H9 (cell line): ENCODE measurements around the gene GABRR3. TPM values are rescaled to one million over a fixed set of nuclear protein-coding genes. Genes with fewer than 3 reads are reported as not detected.

Experiments
- DNase-seq: peaks from one replicate; pipeline ENCODE4 v3.0.0-alpha.2; 2017
- H2AFZ ChIP-seq: one replicate; pipeline ENCODE4 v1.6.1; 2013; ENCODE audit warnings: mild to moderate bottlenecking, low read length, control low read depth, moderate library complexity
- H2AK5ac ChIP-seq: 2 replicates; pipeline ENCODE4 v1.6.1; 2013; ENCODE audit warnings: low read length, control low read depth, mixed read lengths; ENCODE audit not compliant: insufficient read length
- H2BK120ac ChIP-seq: one replicate; pipeline ENCODE4 v1.6.1; 2013; ENCODE audit warnings: low read depth, mild to moderate bottlenecking, low read length, control low read depth, inconsistent platforms; ENCODE audit not compliant: poor library complexity, severe bottlenecking
- H2BK12ac ChIP-seq: 2 replicates; pipeline ENCODE4 v1.6.1; 2013; ENCODE audit warnings: low read length, control low read depth, mixed read lengths, low read depth; ENCODE audit not compliant: insufficient read length
- H2BK15ac ChIP-seq: 2 replicates; pipeline ENCODE4 v1.6.1; 2013; ENCODE audit warnings: low read depth, low read length, control low read depth
- H2BK20ac ChIP-seq: one replicate; pipeline ENCODE4 v1.6.1; 2013; ENCODE audit warnings: low read depth, mild to moderate bottlenecking, low read length, control low read depth, inconsistent platforms; ENCODE audit not compliant: poor library complexity, severe bottlenecking
- H2BK5ac ChIP-seq: 2 replicates; pipeline ENCODE4 v1.6.1; 2013; ENCODE audit warnings: low read length, control low read depth, mixed read lengths; ENCODE audit not compliant: insufficient read length
- H3K14ac ChIP-seq: 2 replicates; pipeline ENCODE4 v1.6.1; 2013; ENCODE audit warnings: low read length, control low read depth; ENCODE audit not compliant: insufficient read depth
- H3K18ac ChIP-seq: 2 replicates; pipeline ENCODE4 v1.6.1; 2013; ENCODE audit warnings: low read depth, mild to moderate bottlenecking, mixed read lengths, low read length, control low read depth; ENCODE audit not compliant: insufficient read length
- H3K23ac ChIP-seq: 2 replicates; pipeline ENCODE4 v1.6.1; 2013; ENCODE audit warnings: low read length, control low read depth, mixed read lengths, low read depth; ENCODE audit not compliant: insufficient read length
- H3K23me2 ChIP-seq: 2 replicates; pipeline ENCODE4 v1.6.1; 2013; ENCODE audit warnings: low read depth, mild to moderate bottlenecking, mixed read lengths, low read length, control low read depth; ENCODE audit not compliant: insufficient read length, poor library complexity, severe bottlenecking
- H3K27ac ChIP-seq: 2 replicates; pipeline ENCODE4 v1.5.1; 2013; ENCODE audit warnings: low read length, control low read depth, mixed read lengths, low read depth; ENCODE audit not compliant: insufficient read length
- H3K27me3 ChIP-seq: 2 replicates; pipeline ENCODE4 v1.6.1; 2013; ENCODE audit warnings: low read length, control low read depth, inconsistent platforms; ENCODE audit not compliant: insufficient read depth
- H3K4ac ChIP-seq: 2 replicates; pipeline ENCODE4 v1.6.1; 2013; ENCODE audit warnings: low read depth, mild to moderate bottlenecking, control low read depth, inconsistent platforms, low read length, moderate library complexity
- H3K4me1 ChIP-seq: 2 replicates; pipeline ENCODE4 v1.6.1; 2013; ENCODE audit warnings: low read length, control low read depth, inconsistent platforms; ENCODE audit not compliant: insufficient read depth
- H3K4me2 ChIP-seq: 2 replicates; pipeline ENCODE4 v1.6.1; 2013; ENCODE audit warnings: low read length, control low read depth, mixed read lengths; ENCODE audit not compliant: insufficient read length, insufficient read depth
- H3K56ac ChIP-seq: 2 replicates; pipeline ENCODE4 v1.6.1; 2013; ENCODE audit warnings: low read depth, mild to moderate bottlenecking, mixed read lengths, low read length, control low read depth; ENCODE audit not compliant: insufficient read length
- H3K79me1 ChIP-seq: 2 replicates; pipeline ENCODE4 v1.6.1; 2013; ENCODE audit warnings: low read depth, mild to moderate bottlenecking, moderate library complexity, low read length, control low read depth, inconsistent platforms; ENCODE audit not compliant: insufficient read depth, poor library complexity, severe bottlenecking
- H3K79me2 ChIP-seq: 2 replicates; pipeline ENCODE4 v1.6.1; 2013; ENCODE audit warnings: low read length, control low read depth, inconsistent platforms; ENCODE audit not compliant: insufficient read depth
- H3K9ac ChIP-seq: 2 replicates; pipeline ENCODE4 v1.6.1; 2013; ENCODE audit warnings: low read length, control low read depth, mixed read lengths; ENCODE audit not compliant: insufficient read length; ENCODE audit errors: extremely low read depth
- H3K9me3 ChIP-seq: one replicate; pipeline ENCODE4 v1.6.1; 2013; ENCODE audit warnings: low read depth, low read length, inconsistent platforms; ENCODE audit not compliant: control insufficient read depth
- H3T11ph ChIP-seq: one replicate; pipeline ENCODE4 v1.6.1; 2013; ENCODE audit warnings: mild to moderate bottlenecking, low read length, control low read depth, inconsistent platforms
- H4K20me1 ChIP-seq: one replicate; pipeline ENCODE4 v1.6.1; 2013; ENCODE audit not compliant: control insufficient read depth, insufficient read length, insufficient read depth
- H4K5ac ChIP-seq: 2 replicates; pipeline ENCODE4 v1.6.1; 2013; ENCODE audit warnings: low read depth, mild to moderate bottlenecking, mixed read lengths, low read length, control low read depth; ENCODE audit not compliant: insufficient read length
- H4K8ac ChIP-seq: replicated peaks from 2 replicates; pipeline ENCODE4 v1.6.1; 2013; ENCODE audit warnings: low read length, control low read depth, mixed read lengths, low read depth; ENCODE audit not compliant: insufficient read length
- H4K91ac ChIP-seq: 2 replicates; pipeline ENCODE4 v1.6.1; 2013; ENCODE audit warnings: low read depth, mild to moderate bottlenecking, moderate library complexity, mixed read lengths, low read length, control low read depth; ENCODE audit not compliant: insufficient read length
- H3K27ac Mint-ChIP-seq, 3 experiments: 2 replicates in 2 of 3; 3 replicates in 1 of 3; pipeline ENCODE4 v1.8.0; 2020 to 2021; ENCODE audit warnings: mixed read lengths in 3 of 3, mild to moderate bottlenecking in 1 of 3, moderate library complexity in 1 of 3
- H3K27me3 Mint-ChIP-seq: 2 replicates; pipeline ENCODE4 v1.8.0; 2021; ENCODE audit warnings: low read depth, mild to moderate bottlenecking, moderate library complexity, mixed read lengths
- H3K36me3 Mint-ChIP-seq, 3 experiments: 2 replicates in 2 of 3; 3 replicates in 1 of 3; pipeline ENCODE4 v1.8.0; 2020 to 2021; ENCODE audit warnings: low read depth in 3 of 3, mixed read lengths in 3 of 3; ENCODE audit not compliant: insufficient read depth in 1 of 3
- H3K4me1 Mint-ChIP-seq, 2 experiments: 2 replicates each; pipeline ENCODE4 v1.8.0; 2020; ENCODE audit warnings: mixed read lengths in 2 of 2
- H3K4me3 Mint-ChIP-seq, 2 experiments: 2 replicates in 1 of 2; 3 replicates in 1 of 2; pipeline ENCODE4 v1.8.0; 2020 to 2021; ENCODE audit warnings: mild to moderate bottlenecking in 2 of 2, mixed read lengths in 2 of 2, moderate library complexity in 1 of 2
- H3K9me3 Mint-ChIP-seq, 2 experiments: 2 replicates in 1 of 2; 3 replicates in 1 of 2; pipeline ENCODE4 v1.8.0; 2020; ENCODE audit warnings: mild to moderate bottlenecking in 2 of 2, mixed read lengths in 2 of 2, moderate library complexity in 1 of 2
- CTCF ChIP-seq: fragments of 200-600 bp; sonication (generic); conservative IDR thresholded peaks from 3 replicates; pipeline ENCODE4 v1.8.0; 2021; ENCODE audit warnings: antibody characterized with exemption, mild to moderate bottlenecking
- WGBS: extraction: QIAGEN DNeasy Blood & Tissue Kit; methylation state at CpG from one replicate; pipeline ENCODE4 v1.1.7; 2013; ENCODE audit warnings: missing lambda C conversion rate, low lambda C conversion rate, mixed read lengths; ENCODE audit not compliant: insufficient read length; ENCODE audit errors: extremely low coverage; 5-methylcytosine and 5-hydroxymethylcytosine counted together
- total RNA-seq: library from RNA; stranded (reverse); gene quantifications from 2 replicates; pipeline ENCODE4 v1.2.1, GENCODE V29; 2021

The GABRR3 gene
- total RNA-seq, 1 experiment from 2014 or later, result not detected

DNA sequence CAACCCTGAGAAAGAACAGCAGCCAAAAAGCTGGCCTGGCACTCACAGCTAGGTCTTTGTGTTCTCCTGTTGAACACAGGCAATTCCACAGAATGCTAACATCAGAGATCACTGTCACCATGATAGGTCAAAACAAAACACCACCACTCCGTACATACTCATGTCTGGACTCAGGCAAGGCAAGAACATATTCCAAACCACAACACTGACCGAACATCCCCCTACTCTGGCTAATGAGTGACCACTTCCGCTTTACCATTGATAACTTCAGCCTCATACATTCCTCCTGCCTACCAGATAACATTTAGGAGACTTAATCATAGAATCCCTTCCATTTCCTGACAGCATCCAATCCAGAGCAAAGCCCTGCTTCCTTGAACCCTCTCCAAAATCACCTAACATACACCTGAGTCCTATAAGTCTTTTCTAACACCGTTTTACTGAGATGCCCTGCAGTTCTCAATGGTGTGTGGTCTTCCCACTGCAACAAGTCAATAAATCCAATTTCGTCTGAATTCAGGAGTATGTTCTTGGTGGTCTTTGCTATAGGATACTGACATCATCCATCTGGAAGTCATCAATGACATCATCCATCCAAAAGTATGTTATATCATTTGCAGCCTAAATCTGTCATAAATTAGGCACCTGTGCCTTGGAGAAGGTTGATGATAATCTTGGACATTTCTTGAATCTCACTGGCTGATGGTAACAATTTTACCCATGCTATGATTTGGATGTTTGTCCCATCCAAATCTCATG is 86.6 kb downstream of the GABRR3 start:
- H3K27ac Mint-ChIP-seq, result peak overlapping the region in 2 of 3 experiments; percentile 0 to 2; a peak in 2 of 7 replicates

More for the DNA sequence above, 86.6 kb downstream of the GABRR3 start:
- H2AFZ ChIP-seq, result no peak overlapping the region
- H3K27me3 Mint-ChIP-seq, result no peaks in the 10 kb centered on the region
- H3K9me3 ChIP-seq, result no peaks in the 10 kb centered on the region
- no peaks in the 10 kb centered on the region for H3K27me3 ChIP-seq
- no peak for DNase-seq
- H2BK12ac ChIP-seq, result no peak overlapping the region
- no peak overlapping the region for H3K4me2 ChIP-seq
- H3K9me3 Mint-ChIP-seq, result no peaks in the 10 kb centered on the region
- no peaks in the 10 kb centered on the region for H3K79me1 ChIP-seq
- no peaks in the 10 kb centered on the region for H3K4me1 ChIP-seq
- no peak overlapping the region for H2BK20ac ChIP-seq
- H4K20me1 ChIP-seq, result no peaks in the 10 kb centered on the region
- TF ChIP-seq CTCF, result no peak
- H3K4ac ChIP-seq, result no peak overlapping the region
- no peak overlapping the region for H2BK15ac ChIP-seq
- H3T11ph ChIP-seq, result no peak overlapping the region
- H2BK5ac ChIP-seq, result no peak overlapping the region
- no peak overlapping the region for H2BK120ac ChIP-seq
- no peak overlapping the region for H4K8ac ChIP-seq
- H2AK5ac ChIP-seq, result no peak overlapping the region
- H3K18ac ChIP-seq, result no peak overlapping the region
- H3K79me2 ChIP-seq, result no peaks in the 10 kb centered on the region
- H3K23me2 ChIP-seq, result no peaks in the 10 kb centered on the region
- H3K4me3 Mint-ChIP-seq, result no peak overlapping the region
- H3K9ac ChIP-seq, result no peak overlapping the region
- H3K14ac ChIP-seq, result no peak overlapping the region
- H3K27ac ChIP-seq, result no peak overlapping the region
- 0 out of 4 replicates have a peak, but pooled peaks cover 0 to 3% of the 10 kb centered on the region in 2 experiments for H3K4me1 Mint-ChIP-seq
- no peak overlapping the region for H3K56ac ChIP-seq
- no peak overlapping the region for H4K5ac ChIP-seq
- H3K36me3 Mint-ChIP-seq, result peaks cover 4 to 27% (median 8%) of the 10 kb centered on the region in 3 experiments; a peak in 6 of 7 replicates
- WGBS, result no CpG with 5 or more reads among the region's 5 CpGs
- no peak overlapping the region for H4K91ac ChIP-seq
- H3K23ac ChIP-seq, result no peak overlapping the region
